AG04450 (cell line): ENCODE measurements around the gene LPAR3. TPM values are rescaled to one million over a fixed set of nuclear protein-coding genes. Genes with fewer than 3 reads are reported as not detected.
"Not testable (repeated sequence)": the region's sequence is repeated elsewhere in the genome, so short reads cannot be mapped to it uniquely, and the experiment has no call there.

Source experiments
- CTCF ChIA-PET: fragments of 300-600, 350-600 bp; formaldehyde crosslinking; extraction: SDS; loops from one replicate; lab custom pipeline; 2022; ENCODE audit warnings: antibody characterized with exemption, inconsistent platforms; lab: Charles Lee
- POLR2A ChIA-PET: fragments of 350-600 bp; formaldehyde crosslinking; extraction: SDS; loops from one replicate; lab custom pipeline; 2021; ENCODE audit warnings: antibody characterized with exemption, inconsistent platforms; lab: Yijun Ruan, JAX
- DNase-seq: peaks from one replicate; pipeline ENCODE4 v3.0.0-alpha.2; 2011; ENCODE audit warnings: low read depth, low spot score
- H3K27ac ChIP-seq: one replicate; pipeline ENCODE4 v1.5.1; 2012; ENCODE audit warnings: low read depth, low read length, control low read depth
- H3K27me3 ChIP-seq: one replicate; pipeline ENCODE4 v1.6.0; 2012; ENCODE audit warnings: low read length; ENCODE audit not compliant: control insufficient read depth, insufficient read depth
- H3K4me3 ChIP-seq: 2 replicates; pipeline ENCODE4 v1.5.1; 2011; ENCODE audit warnings: mild to moderate bottlenecking, low read depth, low read length, control low read depth
- H3K9me3 ChIP-seq: 2 replicates; pipeline ENCODE4 v1.5.1; 2012; ENCODE audit warnings: low read length; ENCODE audit not compliant: control insufficient read depth, insufficient read depth
- polyA plus RNA-seq: library from polyadenylated mRNA; depleted of rRNA; stranded (reverse); fragments of >200 nt; gene quantifications from 2 replicates; pipeline ENCODE4 v1.2.3, GENCODE V29; 2011
- TF ChIP-seq, protein P1 (sequence below): IDR thresholded peaks from 2 replicates; pipeline ENCODE4 v1.5.1; 2011; ENCODE audit warnings: low read depth, low read length, control low read depth, inconsistent platforms

LPAR3 gene
- polyA plus RNA-seq, 1 experiment, result 3.5 TPM

- ChIA-PET POLR2A (no interaction called here), CTCF (no interaction called here)
- no peaks in the 10 kb centered on the region for H3K9me3 ChIP-seq
- H3K27ac ChIP-seq, result no peak overlapping the region
- H3K27me3 ChIP-seq, result no peaks in the 10 kb centered on the region
- TF ChIP-seq, protein P1, sequence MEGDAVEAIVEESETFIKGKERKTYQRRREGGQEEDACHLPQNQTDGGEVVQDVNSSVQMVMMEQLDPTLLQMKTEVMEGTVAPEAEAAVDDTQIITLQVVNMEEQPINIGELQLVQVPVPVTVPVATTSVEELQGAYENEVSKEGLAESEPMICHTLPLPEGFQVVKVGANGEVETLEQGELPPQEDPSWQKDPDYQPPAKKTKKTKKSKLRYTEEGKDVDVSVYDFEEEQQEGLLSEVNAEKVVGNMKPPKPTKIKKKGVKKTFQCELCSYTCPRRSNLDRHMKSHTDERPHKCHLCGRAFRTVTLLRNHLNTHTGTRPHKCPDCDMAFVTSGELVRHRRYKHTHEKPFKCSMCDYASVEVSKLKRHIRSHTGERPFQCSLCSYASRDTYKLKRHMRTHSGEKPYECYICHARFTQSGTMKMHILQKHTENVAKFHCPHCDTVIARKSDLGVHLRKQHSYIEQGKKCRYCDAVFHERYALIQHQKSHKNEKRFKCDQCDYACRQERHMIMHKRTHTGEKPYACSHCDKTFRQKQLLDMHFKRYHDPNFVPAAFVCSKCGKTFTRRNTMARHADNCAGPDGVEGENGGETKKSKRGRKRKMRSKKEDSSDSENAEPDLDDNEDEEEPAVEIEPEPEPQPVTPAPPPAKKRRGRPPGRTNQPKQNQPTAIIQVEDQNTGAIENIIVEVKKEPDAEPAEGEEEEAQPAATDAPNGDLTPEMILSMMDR, result no peak
- no peak for DNase-seq
- no peak overlapping the region for H3K4me3 ChIP-seq
Measured at GRCh38 chr1:84907095-84907827, 14.3 kb upstream of the LPAR3 start.

DNA sequence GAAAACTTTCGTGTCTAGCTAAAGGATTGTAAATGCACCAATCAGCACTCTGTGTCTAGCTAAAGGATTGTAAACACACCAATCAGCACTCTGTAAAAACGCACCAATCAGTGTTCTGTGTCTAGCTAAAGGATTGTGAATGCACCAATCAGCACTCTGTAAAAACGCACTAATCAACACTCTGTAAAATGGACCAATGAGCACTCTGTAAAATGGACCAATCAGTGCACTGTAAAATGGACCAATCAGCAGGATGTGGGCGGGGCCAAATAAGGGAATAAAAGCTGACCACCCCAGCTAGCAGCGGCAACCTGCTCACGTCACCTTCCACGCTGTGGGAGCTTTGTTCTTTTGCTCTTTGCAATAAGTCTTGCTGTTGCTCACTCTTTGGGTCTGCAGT is 9.7 kb upstream of the LPAR3 start:
- CTCF ChIA-PET, H3K4me3 ChIP-seq, H3K27me3 ChIP-seq, H3K27ac ChIP-seq, DNase-seq, POLR2A ChIA-PET, H3K9me3 ChIP-seq: not testable (repeated sequence)

DNA sequence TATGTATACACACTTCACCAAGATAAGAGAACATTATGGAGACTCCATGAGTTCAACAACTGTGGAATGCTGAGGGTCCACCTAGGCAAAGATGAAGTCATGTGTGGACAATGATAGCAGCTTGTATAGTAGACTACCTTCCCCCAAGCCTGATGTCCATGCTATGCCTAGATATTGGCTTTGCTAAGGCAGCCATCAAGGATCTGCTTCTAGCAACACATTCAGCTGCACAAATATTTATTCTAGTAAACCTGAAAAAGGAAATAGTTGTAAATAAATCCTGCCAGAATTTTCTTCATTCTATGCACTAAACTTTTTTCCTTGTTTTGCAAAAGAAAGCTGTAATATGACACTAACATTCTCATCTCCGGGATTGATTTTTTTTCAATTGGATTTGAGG is 7.0 kb upstream of the LPAR3 start:
- DNase-seq, result no peak
- Histone ChIP-seq H3K4me3 (no peak overlapping the region), H3K9me3 (no peaks in the 10 kb centered on the region), H3K27ac (no peak overlapping the region), H3K27me3 (peaks cover 9% of the 10 kb centered on the region)
- ChIA-PET CTCF (interaction anchor here (0.6 to 1.2 kb wide), 3 partner anchors 10 to 360 kb away, joined by 3 to 4 read pairs (median 4); partner anchors contain the start of gene C1orf52), POLR2A (no interaction called here)
- TF ChIP-seq, protein P1, result no peak

DNA sequence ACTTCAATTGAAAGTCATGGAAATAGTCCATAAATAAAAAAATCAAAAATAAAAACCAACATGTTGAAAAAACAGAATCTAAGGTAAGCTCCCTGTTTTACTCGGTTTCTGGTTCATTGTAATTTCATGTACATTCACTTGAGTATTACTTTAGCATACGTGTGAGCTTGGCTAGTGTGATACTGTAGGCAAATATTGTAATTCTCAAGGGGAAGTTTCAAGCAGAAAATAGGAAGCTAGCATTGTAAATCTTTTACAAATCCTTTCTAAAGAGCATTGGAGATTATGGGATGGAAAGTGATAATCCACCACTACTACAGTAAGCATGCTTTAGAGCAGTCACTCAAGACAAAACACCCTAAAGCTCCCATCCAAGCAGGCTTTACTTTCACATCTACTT is 3.3 kb upstream of the LPAR3 start:
- CTCF ChIA-PET, result interaction anchor here (0.8 to 1.2 kb wide), 2 partner anchors 115 to 123 kb away, joined by 3 read pairs; no protein-coding TSS in a partner anchor
- Histone ChIP-seq H3K4me3 (no peak overlapping the region), H3K27me3 (peaks cover 20% of the 10 kb centered on the region), H3K27ac (no peak overlapping the region), H3K9me3 (no peaks in the 10 kb centered on the region; the same call in 1 of the 2 replicates)
- TF ChIP-seq, protein P1, result no peak
- no peak for DNase-seq
- POLR2A ChIA-PET, result interaction anchor here (0.7 kb wide), 1 partner anchor 12 kb away, joined by 4 read pairs; no protein-coding TSS in a partner anchor

- Histone ChIP-seq H3K9me3 (no peaks in the 10 kb centered on the region; the same call in 1 of the 2 replicates), H3K4me3 (no peak overlapping the region), H3K27ac (no peak overlapping the region), H3K27me3 (peaks cover 11% of the 10 kb centered on the region)
- POLR2A ChIA-PET, result interaction anchor here (0.7 kb wide), 1 partner anchor 16 kb away, joined by 3 read pairs; no protein-coding TSS in a partner anchor
- CTCF ChIA-PET, result no interaction called here
- TF ChIP-seq, protein P1, result no peak
- DNase-seq, result no peak
Measured at GRCh38 chr1:84890566-84890965, 2.4 kb downstream of the LPAR3 start.
